HepG2 (cell line): ENCODE measurements around the gene FMR1. TPM values are rescaled to one million over a fixed set of nuclear protein-coding genes. Genes with fewer than 3 reads are reported as not detected.

ENCODE experiments used
- ATAC-seq: fragments of 200-7000 bp; cut with Tn5 transposase; 3 replicates; pipeline ENCODE4 v1.9.1; 2020; ENCODE audit warnings: mild to moderate bottlenecking, moderate library complexity
- BruUV-seq: library from RNA; stranded (reverse); fragments of 400-500 nt; replicated peaks from 2 replicates; lab custom pipeline; 2021; lab: Mats Ljungman, UMichigan
- CTCF ChIA-PET: fragments of 300-600 bp; formaldehyde crosslinking; extraction: SDS; loops from one replicate; lab custom pipeline; 2021; ENCODE audit warnings: low total read pairs, inconsistent platforms, low intra/inter-chr PET ratio; lab: Yijun Ruan, JAX
- POLR2A ChIA-PET: fragments of 350-600 bp; sonication (Branson Sonifier 250); formaldehyde crosslinking; loops from one replicate; lab custom pipeline; 2020; ENCODE audit warnings: antibody characterized with exemption, inconsistent platforms; lab: Yijun Ruan, JAX
- DNase-seq: peaks from one replicate; pipeline ENCODE4 v3.0.0-alpha.2; 2015; ENCODE audit warnings: low spot score
- FAIRE-seq: peaks from 3 replicates; lab custom pipeline; 2011; peaks lifted over from hg19 to GRCh38; lab: Jason Lieb, UNC
- H2AFZ ChIP-seq: one replicate; pipeline ENCODE4 v1.6.1; 2011; ENCODE audit warnings: low read length, inconsistent platforms
- H3K27ac ChIP-seq: fragments of 300-600 bp; 3 replicates; pipeline ENCODE4 v1.8.0; 2011; ENCODE audit warnings: mixed run types, mild to moderate bottlenecking, mixed read lengths, low read length, inconsistent platforms; ENCODE audit not compliant: insufficient read depth; ENCODE audit errors: extremely low read length
- H3K27me3 ChIP-seq, 2 experiments: fragments of 200-600 bp in 1 of 2; 2 replicates in 1 of 2; 3 replicates in 1 of 2; pipeline versions ENCODE4 v1.6.0 to v1.8.0; 2011; ENCODE audit warnings: low read length in 2 of 2, mild to moderate bottlenecking in 2 of 2, moderate library complexity in 2 of 2, inconsistent platforms in 1 of 2; ENCODE audit not compliant: insufficient read depth in 2 of 2, control insufficient read depth in 1 of 2
- H3K36me3 ChIP-seq, 2 experiments: fragments of 200-600 bp in 1 of 2; replicated peaks in 1 of 2; 2 replicates in 1 of 2; 3 replicates in 1 of 2; pipeline versions ENCODE4 v1.5.1 to v1.8.0; 2011; ENCODE audit warnings: low read length in 2 of 2, inconsistent platforms in 1 of 2; ENCODE audit not compliant: insufficient read depth in 2 of 2, control insufficient read depth in 1 of 2
- H3K4me1 ChIP-seq: 2 replicates; pipeline ENCODE4 v1.5.1; 2012; ENCODE audit warnings: low read length, inconsistent platforms; ENCODE audit not compliant: insufficient read depth
- H3K4me2 ChIP-seq: 2 replicates; pipeline ENCODE4 v1.6.0; 2011; ENCODE audit warnings: low read depth, low read length, inconsistent platforms
- H3K4me3 ChIP-seq, 3 experiments: fragments of 200-600 bp in 1 of 3; sonication (generic), shearing (Covaris generic) in 1 of 3; replicated peaks in 1 of 3; 2 replicates each; pipeline ENCODE4 v1.5.1; 2011 to 2016; ENCODE audit warnings: low read length in 3 of 3, inconsistent platforms in 2 of 3, low read depth in 2 of 3, mild to moderate bottlenecking in 2 of 3, control low read depth in 1 of 3, mixed read lengths in 1 of 3; ENCODE audit not compliant: insufficient read depth in 1 of 3
- H3K79me2 ChIP-seq: one replicate; pipeline ENCODE4 v1.6.1; 2011; ENCODE audit warnings: low read length, inconsistent platforms; ENCODE audit not compliant: insufficient read depth
- H3K9ac ChIP-seq: 2 replicates; pipeline ENCODE4 v1.6.0; 2011; ENCODE audit warnings: mild to moderate bottlenecking, low read depth, low read length, inconsistent platforms; ENCODE audit not compliant: insufficient read depth
- H3K9me3 ChIP-seq: 2 replicates; pipeline ENCODE4 v1.5.1; 2012; ENCODE audit warnings: mild to moderate bottlenecking, low read length
- H4K20me1 ChIP-seq: 2 replicates; pipeline ENCODE4 v1.6.0; 2011; ENCODE audit warnings: inconsistent platforms, mild to moderate bottlenecking, low read length, moderate library complexity; ENCODE audit not compliant: insufficient read depth
- ATF3 ChIP-seq: sonication (generic); formaldehyde crosslinking; IDR thresholded peaks from 2 replicates; pipeline ENCODE4 v1.4.0; 2020; ENCODE audit warnings: missing genetic modification reagents
- HOMEZ ChIP-seq: IDR thresholded peaks from 2 replicates; pipeline ENCODE4 v1.6.1; 2016; ENCODE audit warnings: low read depth
- NCOR1 ChIP-seq: fragments of 200-600 bp; sonication (generic); IDR thresholded peaks from 2 replicates; pipeline ENCODE4 v1.7.0; 2017; ENCODE audit warnings: antibody characterized with exemption, low read length, borderline replicate concordance
- NKX3-1 ChIP-seq: sonication (generic); formaldehyde crosslinking; IDR thresholded peaks from 2 replicates; pipeline ENCODE4 v1.5.0; 2020; ENCODE audit warnings: missing genetic modification reagents
- ONECUT2 ChIP-seq: sonication (generic); formaldehyde crosslinking; IDR thresholded peaks from 2 replicates; pipeline ENCODE4 v1.4.0; 2020; ENCODE audit warnings: missing genetic modification reagents
- YEATS2 ChIP-seq: sonication (generic); formaldehyde crosslinking; IDR thresholded peaks from 2 replicates; pipeline ENCODE4 v1.4.0; 2020; ENCODE audit warnings: missing genetic modification reagents, borderline replicate concordance
- ZBTB7A ChIP-seq: sonication (generic); formaldehyde crosslinking; IDR thresholded peaks from 2 replicates; pipeline ENCODE4 v1.8.0; 2022; ENCODE audit warnings: mild to moderate bottlenecking, missing genetic modification reagents
- ZNF570 ChIP-seq: sonication (generic); formaldehyde crosslinking; IDR thresholded peaks from 2 replicates; pipeline ENCODE4 v1.4.0; 2020; ENCODE audit warnings: mild to moderate bottlenecking, missing genetic modification reagents, borderline replicate concordance
- WGBS: methylation state at CpG from one replicate; pipeline ENCODE4 v1.1.6; 2017; ENCODE audit warnings: low lambda C conversion rate; 5-methylcytosine and 5-hydroxymethylcytosine counted together
- in situ Hi-C: cut with HindIII; loops from 2 replicates; pipeline ENCODE4 v1.10.0; 2017; ENCODE audit warnings: low pct_unique_long_range_greater_than_20kb; ENCODE audit not compliant: extremely low pct_ligation_motif_present
- intact Hi-C: fragments of 100-400 bp; cut with micrococcal nuclease; formaldehyde crosslinking; loops from one replicate; pipeline ENCODE4 v1.10.0; 2022; ENCODE audit not compliant: unreplicated experiment
- polyA plus RNA-seq, 8 experiments: library from polyadenylated mRNA; depleted of rRNA in 3 of 8; stranded (reverse) in 7 of 8; unstranded in 1 of 8; fragments of >200 nt; fragmentation: Illumina TruSeq in 4 of 8; extraction: Trizol in 4 of 8; gene quantifications; 2 replicates each; pipeline versions ENCODE4 v1.2.1 to v1.2.3, GENCODE V29; 2011 to 2016; ENCODE audit warnings: low read depth in 4 of 8, missing spikeins in 1 of 8, mixed read lengths in 1 of 8; ENCODE audit not compliant: insufficient read depth in 1 of 8
- total RNA-seq, 5 experiments: library from RNA; depleted of rRNA; stranded (reverse); fragments of >200 nt; fragmentation: Illumina TruSeq; extraction: Trizol; gene quantifications; 2 replicates each; pipeline ENCODE4 v1.2.3, GENCODE V29; 2016; ENCODE audit warnings: low read depth in 1 of 5
- TF ChIP-seq, protein P1 (sequence below): sonication (generic); formaldehyde crosslinking; IDR thresholded peaks from 2 replicates; pipeline ENCODE4 v1.4.0; 2020; ENCODE audit warnings: missing genetic modification reagents, borderline replicate concordance
- TF ChIP-seq, protein P2 (sequence below), 2 experiments: sonication (generic) in 1 of 2; formaldehyde crosslinking in 1 of 2; IDR thresholded peaks; 2 replicates each; pipeline versions ENCODE4 v1.4.0 to v1.6.1; 2016 to 2020; ENCODE audit warnings: borderline replicate concordance in 1 of 2, low read depth in 1 of 2, mild to moderate bottlenecking in 1 of 2, missing genetic modification reagents in 1 of 2

FMR1 gene
- total and polyA plus RNA-seq, 2 of the 13 experiments (the other 11 are each of a cell fraction or from before 2014, with no cell fraction given), result 27.8 to 49.6 TPM

- TF ChIP-seq, protein P1, sequence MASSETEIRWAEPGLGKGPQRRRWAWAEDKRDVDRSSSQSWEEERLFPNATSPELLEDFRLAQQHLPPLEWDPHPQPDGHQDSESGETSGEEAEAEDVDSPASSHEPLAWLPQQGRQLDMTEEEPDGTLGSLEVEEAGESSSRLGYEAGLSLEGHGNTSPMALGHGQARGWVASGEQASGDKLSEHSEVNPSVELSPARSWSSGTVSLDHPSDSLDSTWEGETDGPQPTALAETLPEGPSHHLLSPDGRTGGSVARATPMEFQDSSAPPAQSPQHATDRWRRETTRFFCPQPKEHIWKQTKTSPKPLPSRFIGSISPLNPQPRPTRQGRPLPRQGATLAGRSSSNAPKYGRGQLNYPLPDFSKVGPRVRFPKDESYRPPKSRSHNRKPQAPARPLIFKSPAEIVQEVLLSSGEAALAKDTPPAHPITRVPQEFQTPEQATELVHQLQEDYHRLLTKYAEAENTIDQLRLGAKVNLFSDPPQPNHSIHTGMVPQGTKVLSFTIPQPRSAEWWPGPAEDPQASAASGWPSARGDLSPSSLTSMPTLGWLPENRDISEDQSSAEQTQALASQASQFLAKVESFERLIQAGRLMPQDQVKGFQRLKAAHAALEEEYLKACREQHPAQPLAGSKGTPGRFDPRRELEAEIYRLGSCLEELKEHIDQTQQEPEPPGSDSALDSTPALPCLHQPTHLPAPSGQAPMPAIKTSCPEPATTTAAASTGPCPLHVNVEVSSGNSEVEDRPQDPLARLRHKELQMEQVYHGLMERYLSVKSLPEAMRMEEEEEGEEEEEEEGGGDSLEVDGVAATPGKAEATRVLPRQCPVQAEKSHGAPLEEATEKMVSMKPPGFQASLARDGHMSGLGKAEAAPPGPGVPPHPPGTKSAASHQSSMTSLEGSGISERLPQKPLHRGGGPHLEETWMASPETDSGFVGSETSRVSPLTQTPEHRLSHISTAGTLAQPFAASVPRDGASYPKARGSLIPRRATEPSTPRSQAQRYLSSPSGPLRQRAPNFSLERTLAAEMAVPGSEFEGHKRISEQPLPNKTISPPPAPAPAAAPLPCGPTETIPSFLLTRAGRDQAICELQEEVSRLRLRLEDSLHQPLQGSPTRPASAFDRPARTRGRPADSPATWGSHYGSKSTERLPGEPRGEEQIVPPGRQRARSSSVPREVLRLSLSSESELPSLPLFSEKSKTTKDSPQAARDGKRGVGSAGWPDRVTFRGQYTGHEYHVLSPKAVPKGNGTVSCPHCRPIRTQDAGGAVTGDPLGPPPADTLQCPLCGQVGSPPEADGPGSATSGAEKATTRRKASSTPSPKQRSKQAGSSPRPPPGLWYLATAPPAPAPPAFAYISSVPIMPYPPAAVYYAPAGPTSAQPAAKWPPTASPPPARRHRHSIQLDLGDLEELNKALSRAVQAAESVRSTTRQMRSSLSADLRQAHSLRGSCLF (CRISPR knock-in tag), result no peak
- no peak for TF ChIP-seq ZNF570 (CRISPR knock-in tag)
- no peak for TF ChIP-seq ONECUT2
- TF ChIP-seq, all 625 proteins: peak for 0
Observed at GRCh38 chrX:147901461-147902126, 10.1 kb upstream of the FMR1 start (continued).

DNA sequence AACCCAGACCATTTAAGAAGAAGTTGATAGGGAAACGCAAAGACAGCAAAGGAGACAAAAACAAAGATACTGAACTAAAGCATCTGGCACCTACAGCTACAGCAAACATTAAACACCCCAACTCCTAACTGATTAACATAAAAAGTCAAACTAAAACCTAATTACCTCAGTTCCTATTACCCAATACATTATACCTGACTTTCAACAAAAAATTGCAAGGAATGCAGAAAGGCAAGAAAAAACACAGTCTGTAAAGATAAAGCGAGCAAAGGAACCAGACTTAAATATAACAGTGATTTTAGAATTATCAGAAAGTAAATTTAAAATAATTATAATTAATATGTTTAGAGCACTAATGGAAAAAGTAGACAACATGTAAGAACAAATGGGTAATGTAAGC lies 9.4 kb upstream of the FMR1 start:
- no TSS peak for BruUV-seq
- no peak for FAIRE-seq
- H2AFZ ChIP-seq, result no peak overlapping the region
- H3K4me3 ChIP-seq, result no peak overlapping the region
- H4K20me1 ChIP-seq, result no peaks in the 10 kb centered on the region
- H3K9ac ChIP-seq, result no peak overlapping the region
- no peak for DNase-seq
- no peaks in the 10 kb centered on the region for H3K9me3 ChIP-seq
- H3K4me2 ChIP-seq, result no peak overlapping the region
- H3K79me2 ChIP-seq, result no peaks in the 10 kb centered on the region
- peaks cover 31% of the 10 kb centered on the region for H3K4me1 ChIP-seq
- H3K27ac ChIP-seq, result no peak overlapping the region
- H3K36me3 ChIP-seq, result no peaks in the 10 kb centered on the region
- ChIA-PET CTCF (no interaction called here), POLR2A (no interaction called here)
- H3K27me3 ChIP-seq, result no peaks in the 10 kb centered on the region
- 98% methylated on average over 2 of the region's 2 CpGs for WGBS
- no peak for ATAC-seq
- intact Hi-C loops (no loop called here), in situ Hi-C loops (no loop called here)
- TF ChIP-seq NCOR1 (no peak), ATF3 (no peak), ZBTB7A (CRISPR knock-in tag) (no peak), HOMEZ (CRISPR knock-in tag) (no peak), NKX3-1 (CRISPR knock-in tag) (no peak), YEATS2 (CRISPR knock-in tag) (no peak)
- TF ChIP-seq, protein P2, sequence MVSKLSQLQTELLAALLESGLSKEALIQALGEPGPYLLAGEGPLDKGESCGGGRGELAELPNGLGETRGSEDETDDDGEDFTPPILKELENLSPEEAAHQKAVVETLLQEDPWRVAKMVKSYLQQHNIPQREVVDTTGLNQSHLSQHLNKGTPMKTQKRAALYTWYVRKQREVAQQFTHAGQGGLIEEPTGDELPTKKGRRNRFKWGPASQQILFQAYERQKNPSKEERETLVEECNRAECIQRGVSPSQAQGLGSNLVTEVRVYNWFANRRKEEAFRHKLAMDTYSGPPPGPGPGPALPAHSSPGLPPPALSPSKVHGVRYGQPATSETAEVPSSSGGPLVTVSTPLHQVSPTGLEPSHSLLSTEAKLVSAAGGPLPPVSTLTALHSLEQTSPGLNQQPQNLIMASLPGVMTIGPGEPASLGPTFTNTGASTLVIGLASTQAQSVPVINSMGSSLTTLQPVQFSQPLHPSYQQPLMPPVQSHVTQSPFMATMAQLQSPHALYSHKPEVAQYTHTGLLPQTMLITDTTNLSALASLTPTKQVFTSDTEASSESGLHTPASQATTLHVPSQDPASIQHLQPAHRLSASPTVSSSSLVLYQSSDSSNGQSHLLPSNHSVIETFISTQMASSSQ (IDR thresholded peaks at IDR 0.05; ENCODE audit: low read depth), result no peak
- TF ChIP-seq, protein P2 (CRISPR knock-in tag; IDR thresholded peaks at IDR 0.05; ENCODE audit: borderline replicate concordance), result no peak
